GM08714 (cell line): Measurements from ENCODE around the gene PDXK.

Experiments used
- H3K4me3 ChIP-seq: fragments of 200-500 bp; sonication (Bioruptor generic); 2 replicates; pipeline ENCODE4 v1.5.1; 2014; ENCODE audit warnings: mild to moderate bottlenecking, low read length, inconsistent platforms
- ZNF274 ChIP-seq: IDR thresholded peaks from 2 replicates; pipeline ENCODE4 v1.6.1; 2012; ENCODE audit warnings: mild to moderate bottlenecking, low read depth, low read length

PDXK gene

GRCh38 chr21:43754948-43755781 lies 36.2 kb downstream of the PDXK start:
- no peak for TF ChIP-seq ZNF274

GRCh38 chr21:43755820-43756594 lies 37.1 kb downstream of the PDXK start:
- no peak for TF ChIP-seq ZNF274
- H3K4me3 ChIP-seq, result no peak overlapping the region

More at GRCh38 chr21:43754948-43755781, 36.2 kb downstream of the PDXK start:
- no peak overlapping the region for H3K4me3 ChIP-seq

GRCh38 chr21:43757601-43758000 lies 38.7 kb downstream of the PDXK start:
- H3K4me3 ChIP-seq, result no peak overlapping the region
- no peak for TF ChIP-seq ZNF274

GRCh38 chr21:43758111-43758641 lies 39.2 kb downstream of the PDXK start:
- no peak for TF ChIP-seq ZNF274
- no peak overlapping the region for H3K4me3 ChIP-seq

- TF ChIP-seq ZNF274, result no peak
- no peak overlapping the region for H3K4me3 ChIP-seq
Observed at GRCh38 chr21:43758811-43759210, 39.9 kb downstream of the PDXK start.

GRCh38 chr21:43759651-43760050 lies 40.7 kb downstream of the PDXK start:
- no peak overlapping the region for H3K4me3 ChIP-seq
- no peak for TF ChIP-seq ZNF274

GRCh38 chr21:43760391-43760958 lies 41.5 kb downstream of the PDXK start:
- TF ChIP-seq ZNF274, result no peak
- no peak overlapping the region for H3K4me3 ChIP-seq

GRCh38 chr21:43761886-43762285 lies 43.0 kb downstream of the PDXK start:
- no peak overlapping the region for H3K4me3 ChIP-seq
- TF ChIP-seq ZNF274, result no peak

- TF ChIP-seq ZNF274, result no peak
- H3K4me3 ChIP-seq, result no peak overlapping the region
Observed at GRCh38 chr21:43762303-43763128, 43.6 kb downstream of the PDXK start.

- no peak overlapping the region for H3K4me3 ChIP-seq
- TF ChIP-seq ZNF274, result no peak
Observed at GRCh38 chr21:43763901-43764523, 45.1 kb downstream of the PDXK start.

- TF ChIP-seq ZNF274, result no peak
Observed at GRCh38 chr21:43764576-43765495, 45.9 kb downstream of the PDXK start.

More at GRCh38 chr21:43764576-43765495, 45.9 kb downstream of the PDXK start:
- no peak overlapping the region for H3K4me3 ChIP-seq
